Gastrocnemius medialis (tissue), 4 donors: ENCODE results near the gene ELAVL1.

ENCODE experiments used
- CTCF ChIP-seq, 5 experiments: fragments of 450-650 bp in 3 of 5; fragments of 200-600 bp in 2 of 5; sonication (generic) in 2 of 5; IDR thresholded peaks in 4 of 5; conservative IDR thresholded peaks in 1 of 5; 1 replicate in 4 of 5; 2 replicates in 1 of 5; pipeline ENCODE4 v1.5.1; 2016 to 2019; ENCODE audit warnings: antibody characterized with exemption in 5 of 5, mild to moderate bottlenecking in 3 of 5, moderate library complexity in 3 of 5
- POLR2A ChIP-seq, 2 donors: fragments of 450-650 bp; IDR thresholded peaks; one replicate each; pipeline ENCODE4 v1.6.1; 2017; ENCODE audit warnings: antibody characterized with exemption in 2 of 2, mild to moderate bottlenecking in 2 of 2, moderate library complexity in 2 of 2

GRCh38 chr19:7989071-7989575 is 16.3 kb downstream of the ELAVL1 start:
- TF ChIP-seq POLR2A (IDR thresholded peaks at IDR 0.05) (no peak), CTCF (IDR thresholded peaks at IDR 0.05 in 4 of 5, conservative IDR thresholded peaks at IDR 0.05 in 1 of 5) (no peak)
